ENCODE results near the gene KCTD7.
"Not testable (repeated sequence)": the region's sequence is repeated elsewhere in the genome, so short reads cannot be mapped to it uniquely, and the experiment has no call there.

The KCTD7 gene

DNA sequence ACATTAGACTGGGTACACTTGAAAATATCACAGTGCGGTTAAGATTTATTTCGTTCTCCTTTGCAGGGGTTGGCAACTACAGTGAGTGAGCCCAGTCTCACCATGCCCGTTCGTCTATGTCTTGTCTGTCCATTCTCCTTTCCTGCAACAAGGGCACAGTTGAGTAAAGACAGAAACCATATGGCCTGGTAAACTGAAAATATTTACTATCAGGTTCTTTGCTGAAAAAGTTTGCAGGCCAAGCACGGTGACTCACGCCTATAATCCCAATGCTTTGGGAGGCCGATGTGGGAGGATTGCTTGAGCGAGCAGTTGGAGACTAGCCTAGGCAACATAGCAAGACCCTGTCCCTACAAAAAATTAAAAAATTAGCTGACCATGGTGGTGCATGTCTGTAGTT lies 11.4 kb upstream of the KCTD7 start:
- no peak overlapping the region for H3K27ac ChIP-seq (ENCODE audit: insufficient read depth, low read length, poor library complexity, severe bottlenecking)
- H3K27me3 ChIP-seq (replicated peaks; ENCODE audit: control insufficient read depth, insufficient read depth, low read length, poor library complexity, severe bottlenecking): no peaks in the 10 kb centered on the region

DNA sequence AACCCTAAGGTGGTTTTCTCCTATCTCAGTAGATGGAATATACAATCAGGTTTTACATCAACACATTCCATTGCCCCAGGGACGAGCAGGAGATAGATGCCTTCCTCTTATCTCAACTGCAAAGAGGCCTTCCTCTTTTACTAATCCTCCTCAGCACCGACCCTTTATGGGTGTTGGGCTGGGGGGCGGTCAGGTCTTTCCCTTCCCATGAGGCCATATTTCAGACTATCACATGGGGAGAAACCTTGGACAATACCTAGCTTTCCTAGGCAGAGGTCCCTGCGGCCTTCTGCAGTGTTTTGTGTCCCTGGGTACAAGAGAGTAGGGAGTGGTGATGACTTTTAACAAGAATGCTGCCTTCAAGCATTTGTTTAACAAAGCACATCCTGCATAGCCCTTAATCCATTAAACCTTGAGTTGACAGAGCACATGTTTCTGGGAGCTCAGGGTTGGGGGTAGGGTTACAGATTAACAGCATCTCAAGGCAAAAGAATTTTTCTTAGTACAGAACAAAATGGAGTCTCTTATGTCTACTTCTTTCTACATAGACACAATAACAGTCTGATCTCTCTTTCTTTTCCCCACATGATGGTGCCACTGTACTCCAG lies 9.2 kb upstream of the KCTD7 start:
- H3K27ac ChIP-seq (ENCODE audit: insufficient read depth, low read length, poor library complexity, severe bottlenecking); H3K9me3 ChIP-seq (ENCODE audit: control insufficient read depth, low read length); H3K4me3 ChIP-seq (ENCODE audit: insufficient read depth, low read depth, low read length, poor library complexity, severe bottlenecking); DNase-seq; H3K27me3 ChIP-seq (replicated peaks; ENCODE audit: control insufficient read depth, insufficient read depth, low read length, poor library complexity, severe bottlenecking); H3K36me3 ChIP-seq (ENCODE audit: control insufficient read depth, insufficient read depth, low read length); H3K4me1 ChIP-seq (ENCODE audit: control insufficient read depth, insufficient read depth, low read length, poor library complexity, severe bottlenecking): not testable (repeated sequence)

More for the DNA sequence above, 11.4 kb upstream of the KCTD7 start:
- H3K4me3 ChIP-seq (ENCODE audit: insufficient read depth, low read depth, low read length, poor library complexity, severe bottlenecking): no peak overlapping the region
- no peaks in the 10 kb centered on the region for H3K4me1 ChIP-seq (ENCODE audit: control insufficient read depth, insufficient read depth, low read length, poor library complexity, severe bottlenecking)
- no peak for DNase-seq
- H3K9me3 ChIP-seq (ENCODE audit: control insufficient read depth, low read length): no peaks in the 10 kb centered on the region
- H3K36me3 ChIP-seq (ENCODE audit: control insufficient read depth, insufficient read depth, low read length): no peaks in the 10 kb centered on the region

DNA sequence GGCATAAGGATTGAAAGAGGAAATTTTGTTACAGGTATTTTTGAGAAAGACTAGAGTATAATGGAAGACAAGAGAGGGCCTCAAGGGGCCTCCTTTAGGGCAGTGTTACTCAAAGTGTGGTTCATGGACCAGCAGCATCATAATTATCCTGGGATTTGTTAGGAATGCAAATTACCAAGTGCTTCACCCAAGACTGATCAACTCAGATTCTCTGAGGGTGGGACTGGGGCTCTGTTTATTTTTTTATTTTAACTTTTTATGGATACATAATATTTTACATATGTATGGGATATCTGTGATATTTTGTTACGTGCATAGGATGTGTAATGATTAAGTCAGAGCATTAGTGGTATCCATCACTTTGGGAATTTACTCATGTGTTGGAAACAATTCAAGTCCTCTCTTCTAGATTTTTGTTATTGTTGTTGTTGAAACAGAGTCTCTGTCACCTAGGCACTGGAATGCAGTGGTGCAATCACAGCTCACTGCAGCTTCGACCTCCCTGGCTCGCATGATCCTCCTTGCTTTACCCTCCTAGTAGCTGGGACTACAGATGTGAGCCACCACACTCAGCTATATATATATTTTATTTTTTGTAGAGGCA lies 2.2 kb upstream of the KCTD7 start:
- H3K36me3 ChIP-seq (ENCODE audit: control insufficient read depth, insufficient read depth, low read length): no peaks in the 10 kb centered on the region
- H3K27me3 ChIP-seq (replicated peaks; ENCODE audit: control insufficient read depth, insufficient read depth, low read length, poor library complexity, severe bottlenecking): no peaks in the 10 kb centered on the region
- DNase-seq: no peak
- peaks cover 25% of the 10 kb centered on the region for H3K4me1 ChIP-seq (ENCODE audit: control insufficient read depth, insufficient read depth, low read length, poor library complexity, severe bottlenecking)
- no peak overlapping the region for H3K27ac ChIP-seq (ENCODE audit: insufficient read depth, low read length, poor library complexity, severe bottlenecking)
- no peak overlapping the region for H3K4me3 ChIP-seq (ENCODE audit: insufficient read depth, low read depth, low read length, poor library complexity, severe bottlenecking)
- H3K9me3 ChIP-seq (ENCODE audit: control insufficient read depth, low read length): no peaks in the 10 kb centered on the region

DNA sequence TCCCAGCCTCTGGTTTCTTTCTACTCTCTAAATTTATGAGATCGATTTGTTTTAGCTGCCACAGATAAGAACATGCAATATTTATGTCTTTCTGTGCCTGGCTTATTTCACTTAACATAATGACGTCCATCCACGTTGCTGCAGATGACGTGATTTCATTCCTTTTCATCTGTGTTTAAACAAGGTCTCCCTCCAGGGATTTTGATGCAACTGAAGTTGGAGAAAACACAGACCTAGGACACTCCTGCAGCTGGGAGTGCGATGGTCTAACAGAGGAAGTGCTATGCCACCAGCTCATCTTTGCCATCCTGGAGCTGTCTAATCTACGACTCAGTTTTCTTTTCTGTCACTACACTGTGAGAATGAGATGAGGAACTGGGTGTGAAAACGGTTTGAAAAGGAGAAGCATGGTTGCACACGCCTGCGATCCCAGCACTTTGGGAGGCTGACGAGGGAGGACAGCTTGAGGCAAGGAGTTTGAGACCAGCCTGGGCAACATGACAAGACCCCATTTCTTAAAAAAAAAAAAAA lies 1.5 kb upstream of the KCTD7 start:
- no peaks in the 10 kb centered on the region for H3K36me3 ChIP-seq (ENCODE audit: control insufficient read depth, insufficient read depth, low read length)
- DNase-seq: no peak
- H3K4me1 ChIP-seq (ENCODE audit: control insufficient read depth, insufficient read depth, low read length, poor library complexity, severe bottlenecking): peaks cover 31% of the 10 kb centered on the region
- no peak overlapping the region for H3K4me3 ChIP-seq (ENCODE audit: insufficient read depth, low read depth, low read length, poor library complexity, severe bottlenecking)
- no peaks in the 10 kb centered on the region for H3K9me3 ChIP-seq (ENCODE audit: control insufficient read depth, low read length)
- H3K27ac ChIP-seq (ENCODE audit: insufficient read depth, low read length, poor library complexity, severe bottlenecking): no peak overlapping the region
- no peaks in the 10 kb centered on the region for H3K27me3 ChIP-seq (replicated peaks; ENCODE audit: control insufficient read depth, insufficient read depth, low read length, poor library complexity, severe bottlenecking)

DNA sequence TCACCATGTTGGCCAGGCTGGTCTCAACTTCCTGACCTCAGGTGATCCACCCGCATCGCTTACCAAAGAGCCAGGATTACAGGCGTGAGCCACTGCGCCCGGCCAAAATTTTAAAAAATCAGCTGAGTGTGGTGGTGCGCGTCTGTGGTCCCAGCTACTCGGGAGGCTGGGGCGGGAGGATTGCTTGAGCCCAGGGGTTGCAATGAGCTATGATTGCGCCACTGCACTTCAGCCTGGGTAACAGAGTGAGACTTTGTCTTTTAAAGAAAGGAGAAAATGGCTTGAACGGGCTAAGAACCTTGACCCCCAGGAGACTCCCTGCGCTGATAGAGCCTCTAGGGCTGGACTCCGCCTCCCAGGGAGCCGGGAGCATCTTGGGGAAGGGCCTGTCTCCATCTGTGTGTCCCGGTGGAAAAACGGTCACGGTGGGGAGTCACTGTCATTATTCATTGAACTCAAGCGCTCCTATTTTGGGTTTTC lies 760 bp upstream of the KCTD7 start:
- Histone ChIP-seq H3K4me1 (ENCODE audit: control insufficient read depth, insufficient read depth, low read length, poor library complexity, severe bottlenecking) (peaks cover 32% of the 10 kb centered on the region), H3K27me3 (replicated peaks; ENCODE audit: control insufficient read depth, insufficient read depth, low read length, poor library complexity, severe bottlenecking) (no peaks in the 10 kb centered on the region), H3K27ac (ENCODE audit: insufficient read depth, low read length, poor library complexity, severe bottlenecking) (peak overlapping the region; percentile 89), H3K9me3 (ENCODE audit: control insufficient read depth, low read length) (no peaks in the 10 kb centered on the region), H3K36me3 (ENCODE audit: control insufficient read depth, insufficient read depth, low read length) (no peaks in the 10 kb centered on the region), H3K4me3 (ENCODE audit: insufficient read depth, low read depth, low read length, poor library complexity, severe bottlenecking) (peak overlapping the region; percentile 90)
- peak in 1 of 3 donors; percentile 14 for DNase-seq

DNA sequence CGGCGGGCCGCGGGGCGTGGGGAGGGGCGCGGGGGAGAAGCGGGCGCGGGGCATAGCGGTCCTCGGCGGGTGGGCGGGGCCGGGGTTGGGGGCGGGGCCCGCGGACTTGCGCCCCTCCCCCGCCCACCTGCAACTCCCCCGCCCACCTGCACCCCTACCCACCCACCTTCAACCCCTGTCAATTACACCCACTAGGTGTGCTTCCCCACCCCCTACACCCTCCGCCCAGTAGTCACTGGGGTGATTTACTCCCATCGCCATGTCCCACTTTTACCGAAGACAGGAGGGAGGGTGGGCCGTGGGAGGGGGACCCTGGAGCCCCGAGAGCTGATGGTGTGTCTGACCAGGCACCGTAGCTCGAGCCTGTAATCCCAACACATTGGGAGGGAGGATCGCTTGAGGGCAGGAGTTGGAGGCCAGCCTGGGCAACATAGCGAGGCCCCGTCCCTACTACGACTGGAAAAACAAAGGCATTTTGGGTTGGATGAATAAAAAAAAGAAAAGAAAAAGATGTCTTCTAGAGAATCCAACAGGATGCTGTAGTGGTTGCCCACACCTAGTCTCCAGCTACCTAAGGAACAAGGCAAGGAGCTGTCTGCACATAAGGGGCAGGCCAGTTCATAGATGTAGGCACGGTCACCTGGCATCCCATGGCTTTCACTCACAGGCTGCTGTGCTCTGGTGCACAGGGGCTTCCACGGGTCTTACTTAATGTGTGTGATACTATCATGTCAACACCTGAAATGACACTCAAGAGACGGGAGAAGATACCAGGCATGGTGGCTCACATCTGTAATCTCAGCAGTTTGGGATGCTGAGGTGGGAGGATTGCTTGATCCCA lies 761 bp downstream of the KCTD7 start:
- H3K9me3 ChIP-seq (ENCODE audit: control insufficient read depth, low read length): no peaks in the 10 kb centered on the region
- H3K27me3 ChIP-seq (replicated peaks; ENCODE audit: control insufficient read depth, insufficient read depth, low read length, poor library complexity, severe bottlenecking): no peaks in the 10 kb centered on the region
- peak overlapping the region; percentile 90 for H3K4me3 ChIP-seq (ENCODE audit: insufficient read depth, low read depth, low read length, poor library complexity, severe bottlenecking)
- peaks cover 5% of the 10 kb centered on the region for H3K36me3 ChIP-seq (ENCODE audit: control insufficient read depth, insufficient read depth, low read length)
- peak overlapping the region; percentile 84 for H3K27ac ChIP-seq (ENCODE audit: insufficient read depth, low read length, poor library complexity, severe bottlenecking)
- no peak for DNase-seq
- H3K4me1 ChIP-seq (ENCODE audit: control insufficient read depth, insufficient read depth, low read length, poor library complexity, severe bottlenecking): peaks cover 36% of the 10 kb centered on the region

DNA sequence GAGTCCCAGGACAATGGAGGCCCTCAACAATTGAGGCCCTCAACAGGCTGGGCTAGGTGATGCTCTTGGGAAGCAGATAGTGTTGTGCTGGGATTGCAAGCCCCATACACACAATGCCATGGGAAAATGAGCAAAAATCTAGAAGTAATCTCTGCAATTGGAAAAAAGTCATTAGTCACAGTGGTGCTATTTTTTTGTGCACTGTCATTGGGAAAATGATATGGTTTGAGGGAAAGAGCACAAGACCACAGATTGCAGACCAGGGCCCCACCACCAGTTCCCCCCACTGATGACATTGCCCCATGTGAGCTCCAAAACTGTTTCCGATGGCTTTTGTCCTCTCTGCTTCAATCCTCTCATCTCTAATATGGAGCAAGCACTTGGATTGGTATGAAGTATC lies 1.9 kb downstream of the KCTD7 start:
- DNase-seq: no peak
- Histone ChIP-seq H3K4me3 (ENCODE audit: insufficient read depth, low read depth, low read length, poor library complexity, severe bottlenecking) (peak overlapping the region; percentile 51), H3K4me1 (ENCODE audit: control insufficient read depth, insufficient read depth, low read length, poor library complexity, severe bottlenecking) (peaks cover 36% of the 10 kb centered on the region), H3K9me3 (ENCODE audit: control insufficient read depth, low read length) (no peaks in the 10 kb centered on the region), H3K27ac (ENCODE audit: insufficient read depth, low read length, poor library complexity, severe bottlenecking) (no peak overlapping the region), H3K36me3 (ENCODE audit: control insufficient read depth, insufficient read depth, low read length) (peaks cover 12% of the 10 kb centered on the region), H3K27me3 (replicated peaks; ENCODE audit: control insufficient read depth, insufficient read depth, low read length, poor library complexity, severe bottlenecking) (no peaks in the 10 kb centered on the region)

DNA sequence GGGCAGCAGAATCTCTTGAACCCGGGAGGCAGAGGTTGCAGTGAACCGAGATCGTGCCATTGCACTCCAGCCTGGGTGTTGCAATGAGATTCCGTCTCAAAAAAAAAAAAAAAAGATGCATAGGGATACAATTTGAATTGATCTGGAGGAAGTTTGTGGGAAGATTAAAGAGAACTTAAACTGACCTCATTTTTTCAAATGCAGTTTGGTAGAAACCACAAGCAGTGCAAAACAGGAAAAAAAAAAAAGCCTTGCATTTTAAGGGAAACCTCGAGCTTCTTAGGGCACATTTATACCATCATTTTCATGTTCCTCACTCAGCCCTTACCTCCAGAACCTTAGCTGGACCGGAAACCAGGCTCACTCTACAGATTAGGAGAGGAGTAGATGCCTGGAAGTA lies 2.8 kb downstream of the KCTD7 start:
- Histone ChIP-seq H3K4me3 (ENCODE audit: insufficient read depth, low read depth, low read length, poor library complexity, severe bottlenecking) (peak overlapping the region; percentile 5), H3K4me1 (ENCODE audit: control insufficient read depth, insufficient read depth, low read length, poor library complexity, severe bottlenecking) (peaks cover 36% of the 10 kb centered on the region), H3K27me3 (replicated peaks; ENCODE audit: control insufficient read depth, insufficient read depth, low read length, poor library complexity, severe bottlenecking) (no peaks in the 10 kb centered on the region), H3K9me3 (ENCODE audit: control insufficient read depth, low read length) (no peaks in the 10 kb centered on the region), H3K36me3 (ENCODE audit: control insufficient read depth, insufficient read depth, low read length) (peaks cover 12% of the 10 kb centered on the region), H3K27ac (ENCODE audit: insufficient read depth, low read length, poor library complexity, severe bottlenecking) (peak overlapping the region; percentile 46)
- DNase-seq: no peak

DNA sequence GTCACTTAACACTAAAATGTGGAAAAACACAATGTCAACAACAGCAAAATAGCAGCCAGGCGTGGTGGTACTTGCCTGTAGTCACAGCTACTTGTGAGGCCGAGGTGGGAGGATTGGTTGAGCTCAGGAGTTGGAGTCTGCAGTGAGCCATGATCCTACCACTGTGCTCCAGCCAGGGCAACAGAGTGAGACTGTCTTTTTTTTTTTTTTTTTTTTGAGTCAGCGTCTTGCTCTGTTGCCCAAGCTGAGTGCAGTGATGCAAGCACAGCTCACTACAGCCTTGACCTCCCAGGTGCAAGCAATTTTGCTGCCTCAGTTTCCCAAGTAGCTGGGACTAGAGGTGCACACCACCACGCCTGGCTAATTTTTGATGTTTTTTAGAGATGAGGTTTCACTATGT lies 6.1 kb downstream of the KCTD7 start:
- Histone ChIP-seq H3K27ac (ENCODE audit: insufficient read depth, low read length, poor library complexity, severe bottlenecking) (no peak overlapping the region), H3K36me3 (ENCODE audit: control insufficient read depth, insufficient read depth, low read length) (peaks cover 39% of the 10 kb centered on the region), H3K27me3 (replicated peaks; ENCODE audit: control insufficient read depth, insufficient read depth, low read length, poor library complexity, severe bottlenecking) (no peaks in the 10 kb centered on the region), H3K9me3 (ENCODE audit: control insufficient read depth, low read length) (no peaks in the 10 kb centered on the region), H3K4me1 (ENCODE audit: control insufficient read depth, insufficient read depth, low read length, poor library complexity, severe bottlenecking) (peaks cover 25% of the 10 kb centered on the region), H3K4me3 (ENCODE audit: insufficient read depth, low read depth, low read length, poor library complexity, severe bottlenecking) (no peak overlapping the region)
- DNase-seq: no peak
